GM19023 (cell line): ENCODE results near the gene NSD1.

ENCODE experiments used
- ATAC-seq: cut with Tn5 transposase; IDR thresholded peaks from one replicate; pipeline ENCODE4 v1.9.1; 2021; ENCODE audit warnings: mild to moderate bottlenecking, moderate library complexity; ENCODE audit not compliant: unreplicated experiment

NSD1 gene, protein sequence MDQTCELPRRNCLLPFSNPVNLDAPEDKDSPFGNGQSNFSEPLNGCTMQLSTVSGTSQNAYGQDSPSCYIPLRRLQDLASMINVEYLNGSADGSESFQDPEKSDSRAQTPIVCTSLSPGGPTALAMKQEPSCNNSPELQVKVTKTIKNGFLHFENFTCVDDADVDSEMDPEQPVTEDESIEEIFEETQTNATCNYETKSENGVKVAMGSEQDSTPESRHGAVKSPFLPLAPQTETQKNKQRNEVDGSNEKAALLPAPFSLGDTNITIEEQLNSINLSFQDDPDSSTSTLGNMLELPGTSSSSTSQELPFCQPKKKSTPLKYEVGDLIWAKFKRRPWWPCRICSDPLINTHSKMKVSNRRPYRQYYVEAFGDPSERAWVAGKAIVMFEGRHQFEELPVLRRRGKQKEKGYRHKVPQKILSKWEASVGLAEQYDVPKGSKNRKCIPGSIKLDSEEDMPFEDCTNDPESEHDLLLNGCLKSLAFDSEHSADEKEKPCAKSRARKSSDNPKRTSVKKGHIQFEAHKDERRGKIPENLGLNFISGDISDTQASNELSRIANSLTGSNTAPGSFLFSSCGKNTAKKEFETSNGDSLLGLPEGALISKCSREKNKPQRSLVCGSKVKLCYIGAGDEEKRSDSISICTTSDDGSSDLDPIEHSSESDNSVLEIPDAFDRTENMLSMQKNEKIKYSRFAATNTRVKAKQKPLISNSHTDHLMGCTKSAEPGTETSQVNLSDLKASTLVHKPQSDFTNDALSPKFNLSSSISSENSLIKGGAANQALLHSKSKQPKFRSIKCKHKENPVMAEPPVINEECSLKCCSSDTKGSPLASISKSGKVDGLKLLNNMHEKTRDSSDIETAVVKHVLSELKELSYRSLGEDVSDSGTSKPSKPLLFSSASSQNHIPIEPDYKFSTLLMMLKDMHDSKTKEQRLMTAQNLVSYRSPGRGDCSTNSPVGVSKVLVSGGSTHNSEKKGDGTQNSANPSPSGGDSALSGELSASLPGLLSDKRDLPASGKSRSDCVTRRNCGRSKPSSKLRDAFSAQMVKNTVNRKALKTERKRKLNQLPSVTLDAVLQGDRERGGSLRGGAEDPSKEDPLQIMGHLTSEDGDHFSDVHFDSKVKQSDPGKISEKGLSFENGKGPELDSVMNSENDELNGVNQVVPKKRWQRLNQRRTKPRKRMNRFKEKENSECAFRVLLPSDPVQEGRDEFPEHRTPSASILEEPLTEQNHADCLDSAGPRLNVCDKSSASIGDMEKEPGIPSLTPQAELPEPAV (N-terminal part only)

DNA sequence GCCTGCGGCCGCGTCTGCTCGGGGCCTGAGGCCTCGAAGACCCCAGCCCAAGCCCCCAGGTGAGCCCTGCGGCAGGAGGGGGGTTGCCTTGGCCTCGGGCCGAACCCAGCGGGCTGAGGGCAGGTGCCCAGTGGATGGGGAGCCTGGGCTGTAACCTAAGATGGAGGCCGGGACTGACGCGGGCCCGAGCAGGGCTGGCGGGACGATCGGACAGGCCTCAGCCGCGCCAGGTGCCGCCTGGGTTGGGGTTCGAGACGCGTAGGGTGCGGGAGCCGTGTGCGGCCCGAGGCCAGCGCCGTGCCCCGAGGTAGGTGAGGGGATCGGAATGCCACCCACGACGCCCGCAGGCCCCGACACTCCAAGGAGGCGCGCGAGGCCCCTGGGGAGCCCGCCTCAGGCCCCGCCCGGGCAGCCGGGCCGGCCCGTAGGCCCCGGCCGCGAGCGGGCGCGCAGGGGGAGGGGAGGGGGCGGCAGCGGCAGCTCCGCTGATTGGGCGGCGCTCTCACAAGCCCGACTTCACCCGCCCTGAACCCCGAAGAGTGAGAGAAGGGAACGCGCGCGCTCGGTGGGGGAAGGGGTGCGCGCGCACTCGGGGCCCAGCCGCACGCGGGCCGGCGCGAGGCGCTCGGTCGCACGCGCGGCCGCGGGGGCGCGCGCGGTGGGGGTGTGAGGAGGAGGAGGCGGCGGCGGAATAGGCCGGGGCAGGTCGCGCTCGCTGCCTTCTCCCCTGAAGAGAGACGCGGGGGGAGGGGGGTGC is at the start of gene NSD1:
TSS of gene NSD1 (plus strand) at position 678 of the 757 bp plus-strand sequence. CDS start 1,331 bp downstream, outside the sequence.
- peak; percentile 65 for ATAC-seq

DNA sequence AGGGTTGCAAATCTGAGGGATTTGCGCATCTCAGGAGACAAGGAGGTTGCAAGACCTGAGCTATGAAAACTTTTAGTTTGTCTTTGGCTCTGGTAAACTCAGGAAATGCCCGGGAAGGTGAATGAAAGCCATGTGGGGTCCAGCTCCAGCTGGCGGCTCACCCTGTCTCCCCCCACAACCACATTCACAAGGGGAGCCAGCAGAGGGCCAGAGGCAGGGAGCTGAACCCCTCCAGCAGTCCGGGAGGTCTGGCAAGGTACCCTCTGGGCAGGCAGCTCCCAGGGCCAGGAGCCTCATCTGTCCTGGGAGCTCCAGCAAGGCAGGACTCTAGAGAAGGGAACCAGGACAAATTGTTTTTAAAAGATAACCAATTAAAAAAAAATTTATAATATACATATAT is 49.4 kb upstream of the NSD1 start:
- no peak for ATAC-seq

DNA sequence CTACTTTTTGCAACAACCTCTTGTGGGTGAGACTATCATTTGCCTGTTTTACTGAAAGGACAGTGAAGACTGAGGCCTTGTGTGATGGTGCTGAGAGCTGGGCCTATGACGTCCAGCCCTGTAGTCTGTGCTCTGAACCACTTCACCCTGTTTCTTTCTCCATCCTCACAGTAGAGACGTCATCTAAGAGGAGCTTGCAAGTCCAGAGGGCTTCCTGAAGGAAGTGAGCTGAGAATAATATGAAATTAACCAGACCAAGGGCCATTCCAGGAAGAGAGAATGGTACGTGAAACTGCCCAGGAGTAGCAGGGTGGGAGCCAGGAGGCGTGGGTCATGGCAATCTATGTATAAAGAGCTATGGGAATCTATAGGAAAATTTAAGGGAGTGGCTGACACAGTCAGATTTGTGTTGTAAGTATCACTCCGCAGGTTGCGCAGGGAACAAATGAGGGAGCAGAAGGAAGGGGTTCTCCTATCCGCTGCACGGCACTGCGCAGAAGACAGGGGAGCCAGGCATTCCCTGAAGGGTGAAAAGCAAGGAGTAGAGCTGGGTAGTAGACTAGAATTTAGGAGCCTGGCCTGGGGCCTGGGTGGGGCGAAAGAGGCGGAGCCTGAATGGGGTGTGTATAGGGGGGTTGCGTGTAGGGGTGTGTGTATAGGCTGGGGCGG is 47.5 kb upstream of the NSD1 start:
- no peak for ATAC-seq

DNA sequence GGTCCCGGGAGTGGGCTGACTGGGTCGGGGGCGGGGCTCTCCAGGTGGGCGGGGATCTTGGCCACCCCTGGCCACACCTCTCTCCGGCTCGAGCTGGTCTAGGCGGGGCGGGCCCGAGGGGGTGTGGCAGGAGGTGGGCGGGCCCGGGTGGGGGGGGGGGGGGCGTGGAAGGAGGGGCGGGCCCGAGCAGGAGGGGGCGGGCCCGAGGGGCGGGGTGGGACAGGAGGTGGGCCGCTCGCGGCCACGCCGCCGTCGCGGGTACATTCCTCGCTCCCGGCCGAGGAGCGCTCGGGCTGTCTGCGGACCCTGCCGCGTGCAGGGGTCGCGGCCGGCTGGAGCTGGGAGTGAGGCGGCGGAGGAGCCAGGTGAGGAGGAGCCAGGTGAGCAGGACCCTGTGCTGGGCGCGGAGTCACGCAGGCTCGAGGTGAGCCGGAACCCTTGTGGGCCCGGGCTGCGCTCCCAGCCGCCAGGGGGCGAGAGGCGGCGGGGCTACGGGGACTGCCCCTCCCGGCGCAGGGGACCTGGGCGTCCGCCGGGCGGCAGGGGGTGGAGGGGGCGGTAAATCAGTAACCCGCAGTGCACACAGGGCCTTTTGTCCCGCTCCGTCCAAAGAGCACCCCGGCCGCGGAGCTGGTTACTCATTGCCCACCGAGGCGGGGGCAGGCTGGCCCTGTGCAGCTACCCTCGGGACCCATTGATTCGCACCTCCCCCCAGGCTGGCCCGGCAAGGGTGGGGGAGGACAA is 46.7 kb upstream of the NSD1 start, which contains the start of gene FGFR4:
TSS of gene FGFR4 (plus strand) at position 262 of the 744 bp plus-strand sequence. CDS start 2,688 bp downstream, outside the sequence.
- peak; percentile 63 for ATAC-seq

DNA sequence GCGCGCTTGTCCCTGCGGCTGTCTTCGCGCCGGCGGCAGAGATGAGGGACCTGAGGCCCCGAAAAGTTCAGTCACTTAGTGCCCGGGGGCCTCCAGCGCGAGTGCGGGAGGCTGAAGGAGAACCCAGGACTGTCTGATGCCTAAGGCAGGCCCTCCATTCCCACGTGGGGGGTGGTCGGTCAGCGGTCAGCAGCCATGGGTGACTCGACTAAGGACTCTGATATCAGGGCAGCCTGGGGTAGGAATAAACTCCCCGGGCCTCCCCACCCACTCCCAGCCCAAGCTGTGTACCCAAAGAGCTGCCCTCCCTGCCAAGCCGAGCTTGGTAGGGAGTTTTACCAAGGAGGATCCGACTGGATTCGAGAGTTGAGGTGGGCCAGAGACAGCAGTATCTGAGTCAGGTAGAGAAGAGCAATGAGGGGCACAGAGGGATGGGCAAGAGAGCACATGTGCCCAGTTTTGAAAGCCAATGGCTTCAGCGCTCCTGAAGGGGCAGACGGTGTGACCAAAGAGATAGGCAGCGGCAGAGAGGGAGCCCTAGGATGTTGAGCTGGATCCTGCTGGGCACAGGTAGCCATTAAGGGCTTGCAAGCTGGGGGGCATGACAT is 46.1 kb upstream of the NSD1 start:
- no peak for ATAC-seq

DNA sequence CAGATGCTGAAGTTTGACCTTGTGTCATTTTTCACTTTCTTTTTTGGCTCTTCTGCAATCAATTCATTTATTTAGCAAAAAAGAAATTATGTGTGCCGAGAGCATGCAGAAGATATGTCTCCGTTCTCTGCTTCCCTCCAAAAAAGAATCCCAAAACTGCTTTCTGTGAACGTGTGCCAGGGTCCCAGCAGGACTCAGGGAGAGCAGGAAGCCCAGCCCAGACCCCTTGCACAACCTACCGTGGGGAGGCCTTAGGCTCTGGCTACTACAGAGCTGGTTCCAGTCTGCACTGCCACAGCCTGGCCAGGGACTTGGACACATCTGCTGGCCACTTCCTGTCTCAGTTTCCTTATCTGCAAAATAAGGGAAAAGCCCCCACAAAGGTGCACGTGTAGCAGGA is 44.4 kb upstream of the NSD1 start:
- no peak for ATAC-seq

DNA sequence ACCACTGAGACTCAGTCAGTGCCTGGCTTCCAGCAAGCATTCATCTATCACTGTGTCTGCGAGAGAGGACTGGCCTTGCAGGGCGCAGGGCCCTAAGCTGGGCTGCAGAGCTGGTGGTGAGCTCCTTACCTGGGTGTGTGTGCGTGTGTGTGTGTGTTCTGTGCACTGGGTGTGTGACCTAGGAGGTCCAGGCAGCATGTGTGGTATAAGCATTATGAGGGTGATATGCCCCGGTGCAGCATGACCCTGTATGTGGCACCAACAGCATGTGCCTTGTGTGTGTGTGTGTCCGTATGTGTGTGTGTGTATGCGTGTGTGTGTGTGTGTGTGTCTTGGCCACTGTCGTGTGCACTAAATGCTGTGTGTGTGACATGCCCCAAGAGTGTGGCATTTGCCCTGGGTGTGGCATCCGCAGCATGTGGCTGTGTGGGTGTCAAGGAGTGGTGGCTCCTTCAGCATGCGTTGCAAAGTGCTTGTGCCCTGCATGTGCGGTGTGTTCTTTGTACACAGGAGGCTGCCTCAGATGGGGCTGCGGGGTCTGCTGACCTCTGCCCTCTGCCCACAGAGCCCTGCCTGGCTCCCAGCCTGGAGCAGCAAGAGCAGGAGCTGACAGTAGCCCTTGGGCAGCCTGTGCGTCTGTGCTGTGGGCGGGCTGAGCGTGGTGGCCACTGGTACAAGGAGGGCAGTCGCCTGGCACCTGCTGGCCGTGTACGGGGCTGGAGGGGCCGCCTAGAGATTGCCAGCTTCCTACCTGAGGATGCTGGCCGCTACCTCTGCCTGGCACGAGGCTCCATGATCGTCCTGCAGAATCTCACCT is 43.5 kb upstream of the NSD1 start:
- no peak for ATAC-seq

DNA sequence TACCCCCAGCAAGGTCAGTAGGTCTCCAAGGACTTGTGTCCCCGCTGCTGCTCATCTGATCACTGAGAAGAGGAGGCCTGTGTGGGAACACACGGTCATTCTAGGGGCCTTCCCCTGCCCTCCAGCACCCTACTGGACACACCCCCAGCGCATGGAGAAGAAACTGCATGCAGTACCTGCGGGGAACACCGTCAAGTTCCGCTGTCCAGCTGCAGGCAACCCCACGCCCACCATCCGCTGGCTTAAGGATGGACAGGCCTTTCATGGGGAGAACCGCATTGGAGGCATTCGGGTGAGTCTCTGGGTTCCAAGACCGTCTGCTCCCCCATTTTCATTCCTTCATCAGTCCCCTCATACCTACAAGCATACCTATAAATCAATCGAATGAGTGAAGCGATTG is 42.8 kb upstream of the NSD1 start:
- no peak for ATAC-seq

DNA sequence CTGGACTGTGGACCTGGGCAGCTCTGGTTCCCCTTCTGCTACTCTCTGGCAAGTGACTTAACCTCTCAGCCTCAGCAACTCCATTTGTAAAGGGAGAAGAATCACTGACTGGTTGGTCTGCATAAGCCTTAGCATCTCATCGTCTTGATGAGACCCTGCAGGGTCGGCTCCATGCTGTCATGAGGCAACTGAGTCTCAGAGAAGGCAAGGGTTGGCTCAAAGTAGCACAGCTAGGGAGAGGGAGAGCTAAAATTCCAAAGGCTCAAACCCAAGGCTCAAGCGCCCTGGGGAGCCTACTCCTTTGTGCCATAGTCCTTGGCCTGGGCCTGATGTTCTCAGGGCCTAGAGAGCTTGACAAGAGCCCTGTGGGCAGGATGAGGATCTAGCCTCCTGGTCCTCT is 42.3 kb upstream of the NSD1 start:
- ATAC-seq = no peak

DNA sequence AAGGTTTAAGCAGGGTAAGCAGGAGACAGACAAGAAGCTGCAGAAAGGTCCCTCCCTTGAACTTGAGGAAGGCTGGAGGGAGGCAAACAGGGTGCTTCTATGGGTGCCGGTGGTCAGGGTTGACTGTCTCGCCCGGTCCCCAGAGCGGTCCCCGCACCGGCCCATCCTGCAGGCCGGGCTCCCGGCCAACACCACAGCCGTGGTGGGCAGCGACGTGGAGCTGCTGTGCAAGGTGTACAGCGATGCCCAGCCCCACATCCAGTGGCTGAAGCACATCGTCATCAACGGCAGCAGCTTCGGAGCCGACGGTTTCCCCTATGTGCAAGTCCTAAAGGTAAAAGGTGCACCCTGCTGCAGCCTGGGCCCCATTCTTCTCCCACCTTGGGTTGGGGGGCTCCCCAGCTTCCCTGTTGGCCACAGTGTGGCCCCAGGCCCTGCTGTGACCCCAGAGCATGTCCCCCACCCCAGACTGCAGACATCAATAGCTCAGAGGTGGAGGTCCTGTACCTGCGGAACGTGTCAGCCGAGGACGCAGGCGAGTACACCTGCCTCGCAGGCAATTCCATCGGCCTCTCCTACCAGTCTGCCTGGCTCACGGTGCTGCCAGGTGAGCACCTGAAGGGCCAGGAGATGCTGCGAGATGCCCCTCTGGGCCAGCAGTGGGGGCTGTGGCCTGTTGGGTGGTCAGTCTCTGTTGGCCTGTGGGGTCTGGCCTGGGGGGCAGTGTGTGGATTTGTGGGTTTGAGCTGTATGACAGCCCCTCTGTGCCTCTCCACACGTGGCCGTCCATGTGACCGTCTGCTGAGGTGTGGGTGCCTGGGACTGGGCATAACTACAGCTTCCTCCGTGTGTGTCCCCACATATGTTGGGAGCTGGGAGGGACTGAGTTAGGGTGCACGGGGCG is 41.1 kb upstream of the NSD1 start:
- no peak for ATAC-seq

DNA sequence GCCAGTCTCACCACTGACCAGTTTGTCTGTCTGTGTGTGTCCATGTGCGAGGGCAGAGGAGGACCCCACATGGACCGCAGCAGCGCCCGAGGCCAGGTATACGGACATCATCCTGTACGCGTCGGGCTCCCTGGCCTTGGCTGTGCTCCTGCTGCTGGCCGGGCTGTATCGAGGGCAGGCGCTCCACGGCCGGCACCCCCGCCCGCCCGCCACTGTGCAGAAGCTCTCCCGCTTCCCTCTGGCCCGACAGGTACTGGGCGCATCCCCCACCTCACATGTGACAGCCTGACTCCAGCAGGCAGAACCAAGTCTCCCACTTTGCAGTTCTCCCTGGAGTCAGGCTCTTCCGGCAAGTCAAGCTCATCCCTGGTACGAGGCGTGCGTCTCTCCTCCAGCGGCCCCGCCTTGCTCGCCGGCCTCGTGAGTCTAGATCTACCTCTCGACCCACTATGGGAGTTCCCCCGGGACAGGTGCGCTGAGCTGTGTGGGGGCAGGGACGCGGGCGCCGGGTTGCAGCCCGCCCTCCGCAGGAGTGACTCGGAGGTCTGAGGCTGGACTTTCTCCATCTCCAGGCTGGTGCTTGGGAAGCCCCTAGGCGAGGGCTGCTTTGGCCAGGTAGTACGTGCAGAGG is 40.4 kb upstream of the NSD1 start:
- no peak for ATAC-seq

DNA sequence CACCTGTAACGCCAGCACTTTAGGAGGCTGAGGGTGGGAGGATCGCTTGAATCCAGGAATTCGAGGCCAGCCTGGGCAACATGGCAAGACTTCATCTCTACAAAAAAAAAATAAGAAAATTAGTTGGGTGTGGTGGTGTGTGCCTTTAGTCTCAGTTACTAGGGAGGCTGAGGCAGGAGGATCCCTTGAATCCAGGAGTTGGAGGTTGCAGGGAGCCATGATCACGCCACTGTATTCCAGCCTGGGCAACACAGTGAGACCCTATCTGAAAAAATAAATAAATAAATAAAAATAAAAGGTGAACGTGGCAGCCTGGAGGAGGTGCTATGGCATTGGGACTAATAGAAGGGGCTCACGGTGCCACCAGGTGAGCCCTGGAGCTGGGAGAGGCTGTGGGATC is 39.8 kb upstream of the NSD1 start:
- no peak for ATAC-seq

DNA sequence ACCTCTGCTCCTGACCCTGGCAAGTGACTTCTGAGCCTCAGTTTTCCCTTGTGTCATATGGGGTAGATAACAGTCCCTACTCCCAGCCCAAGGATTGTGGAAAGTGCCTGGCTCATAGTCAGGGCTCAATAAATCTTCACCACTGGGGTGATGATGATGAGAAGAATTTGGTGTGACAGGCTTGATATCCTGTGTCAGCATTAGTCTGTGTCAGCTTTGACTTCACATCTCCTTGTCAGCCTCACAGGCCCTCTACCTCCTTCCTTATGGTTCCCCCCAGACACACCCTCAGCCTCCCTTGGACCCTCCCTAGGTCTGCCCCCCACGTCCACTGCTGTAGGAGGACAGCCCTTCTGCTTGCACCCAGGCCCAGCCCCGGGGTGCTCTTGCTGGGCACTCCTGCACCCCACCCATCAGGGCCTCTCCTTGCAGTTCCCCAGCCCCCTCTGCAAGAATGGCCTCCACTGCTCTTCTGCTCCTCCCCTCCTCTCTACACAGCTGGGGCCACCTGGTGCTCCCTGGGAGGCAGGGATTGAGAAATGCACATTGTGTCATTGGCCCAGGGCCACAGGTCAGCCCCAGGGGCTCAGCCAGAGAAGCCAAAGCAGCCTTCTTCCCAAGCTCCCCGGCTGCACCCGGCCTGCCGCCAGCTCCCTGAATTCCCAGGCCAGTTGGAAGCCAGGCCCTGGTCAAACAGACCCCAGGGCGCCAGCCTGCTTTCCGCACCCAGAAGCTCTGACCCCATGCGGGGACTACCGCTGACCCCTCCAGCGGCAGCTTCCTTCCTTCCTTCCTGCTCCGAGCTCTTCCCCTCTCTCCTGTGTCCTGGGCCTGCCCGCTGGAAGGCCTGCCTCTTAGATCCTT is 39.1 kb upstream of the NSD1 start:
- ATAC-seq = no peak

DNA sequence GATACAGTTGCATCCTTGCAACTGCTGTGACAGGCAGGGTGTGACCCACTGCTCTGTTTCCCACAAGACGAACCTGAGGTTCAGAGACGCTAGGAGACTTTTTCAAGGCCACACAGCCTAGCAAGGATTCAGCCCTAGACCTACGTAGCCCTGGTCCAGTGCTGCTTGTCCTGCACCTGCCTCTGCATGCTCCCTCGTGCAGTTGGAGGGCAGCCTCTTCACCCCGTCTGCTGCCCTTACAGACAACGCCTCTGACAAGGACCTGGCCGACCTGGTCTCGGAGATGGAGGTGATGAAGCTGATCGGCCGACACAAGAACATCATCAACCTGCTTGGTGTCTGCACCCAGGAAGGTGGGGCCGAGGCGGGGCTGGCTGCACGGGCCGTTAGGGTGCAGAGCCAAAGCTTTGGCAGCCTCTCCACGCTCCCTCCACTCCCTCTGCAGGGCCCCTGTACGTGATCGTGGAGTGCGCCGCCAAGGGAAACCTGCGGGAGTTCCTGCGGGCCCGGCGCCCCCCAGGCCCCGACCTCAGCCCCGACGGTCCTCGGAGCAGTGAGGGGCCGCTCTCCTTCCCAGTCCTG is 38.4 kb upstream of the NSD1 start:
- no peak for ATAC-seq
